T-cell (primary cell): ENCODE measurements around the gene PTCH1. TPM values are rescaled to one million over a fixed set of nuclear protein-coding genes. Genes with fewer than 3 reads are reported as not detected.

Experiments used
- ATAC-seq, 4 experiments: fragments of 200-7000 bp in 3 of 4; fragments of 150-1000 bp in 1 of 4; cut with Tn5 transposase; replicated peaks in 1 of 4; 1 replicate in 3 of 4; 2 replicates in 1 of 4; pipeline ENCODE4 v1.10.0; 2021; ENCODE audit warnings: moderate library complexity in 3 of 4, mild to moderate bottlenecking in 2 of 4, moderate number of reproducible peaks in 1 of 4
- CTCF ChIA-PET, 2 donors: fragments of 300-600 bp; sonication (Branson Sonifier 250); formaldehyde crosslinking; loops; one replicate each; lab custom pipeline; 2022; ENCODE audit warnings: antibody characterized with exemption in 2 of 2; lab: Charles Lee
- POLR2A ChIA-PET, 2 donors: fragments of 300-600 bp; sonication (Branson Sonifier 250); formaldehyde crosslinking; loops; one replicate each; lab custom pipeline; 2022; ENCODE audit warnings: antibody characterized with exemption in 2 of 2; lab: Charles Lee
- DNase-seq, 35 experiments: peaks; one replicate each; pipeline versions ENCODE4 v3.0.0 to v3.0.0-alpha.2; 2013 to 2023
- H3K27ac ChIP-seq: one replicate; pipeline ENCODE4 v1.5.1; 2013; ENCODE audit warnings: low read length
- H3K27me3 ChIP-seq, 2 experiments: replicated peaks in 1 of 2; 1 replicate in 1 of 2; 2 replicates in 1 of 2; pipeline versions ENCODE4 v1.6.1 to v1.7.0; 2013; ENCODE audit warnings: low read length in 1 of 2, mixed read lengths in 1 of 2; ENCODE audit not compliant: control insufficient read depth in 2 of 2, insufficient read depth in 2 of 2; ENCODE audit errors: extremely low read depth in 1 of 2
- H3K36me3 ChIP-seq, 2 donors: 1 replicate in 1 of 2; 2 replicates in 1 of 2; pipeline versions ENCODE4 v1.6.1 to v1.7.0; 2013; ENCODE audit warnings: low read length in 1 of 2; ENCODE audit not compliant: control insufficient read depth in 2 of 2, insufficient read depth in 1 of 2; ENCODE audit errors: extremely low read depth in 1 of 2
- H3K4me1 ChIP-seq, 2 experiments: 1 replicate in 1 of 2; 2 replicates in 1 of 2; pipeline versions ENCODE4 v1.6.1 to v1.7.0; 2013; ENCODE audit warnings: low read length in 2 of 2, mixed read lengths in 1 of 2; ENCODE audit not compliant: insufficient read depth in 2 of 2, control insufficient read depth in 1 of 2; ENCODE audit errors: extremely low read depth in 1 of 2
- H3K4me3 ChIP-seq, 2 donors: 1 replicate in 1 of 2; 2 replicates in 1 of 2; pipeline versions ENCODE4 v1.5.1 to v1.7.0; 2013; ENCODE audit warnings: mild to moderate bottlenecking in 2 of 2, low read length in 1 of 2, moderate library complexity in 1 of 2; ENCODE audit not compliant: control insufficient read depth in 1 of 2; ENCODE audit errors: extremely low read depth in 1 of 2
- H3K9me3 ChIP-seq: 2 replicates; pipeline ENCODE4 v1.7.0; 2013
- H3K27ac Mint-ChIP-seq, 2 donors: one replicate each; pipeline ENCODE4 v1.8.0; 2020 to 2021; ENCODE audit warnings: mild to moderate bottlenecking in 2 of 2, mixed read lengths in 2 of 2
- H3K27me3 Mint-ChIP-seq, 2 donors: one replicate each; pipeline ENCODE4 v1.8.0; 2021 to 2022; ENCODE audit warnings: mixed read lengths in 2 of 2
- H3K36me3 Mint-ChIP-seq: one replicate; pipeline ENCODE4 v1.8.0; 2021; ENCODE audit warnings: mixed read lengths
- H3K4me1 Mint-ChIP-seq, 3 donors: one replicate each; pipeline ENCODE4 v1.8.0; 2020 to 2022; ENCODE audit warnings: mixed read lengths in 3 of 3, mild to moderate bottlenecking in 1 of 3
- H3K4me3 Mint-ChIP-seq, 3 donors: one replicate each; pipeline ENCODE4 v1.8.0; 2020 to 2022; ENCODE audit warnings: mild to moderate bottlenecking in 3 of 3, mixed read lengths in 3 of 3, moderate library complexity in 3 of 3
- H3K9me3 Mint-ChIP-seq, 3 donors: one replicate each; pipeline ENCODE4 v1.8.0; 2020 to 2022; ENCODE audit warnings: mixed read lengths in 3 of 3
- WGBS: methylation state at CpG from one replicate; pipeline ENCODE4 v1.1.5; 2013; ENCODE audit warnings: missing lambda C conversion rate; ENCODE audit not compliant: insufficient coverage; 5-methylcytosine and 5-hydroxymethylcytosine counted together
- total RNA-seq, 35 experiments: library from RNA in 6 of 35; stranded (reverse) in 6 of 35; fragments of 120-200 nt in 1 of 35; gene quantifications; one replicate each; pipeline versions ENCODE4 v1.2.1 to v1.2.4 and lab custom pipeline; 2013 to 2026

Gene PTCH1
- total RNA-seq, 5 donors from 2014 or later (not counting 1 experiment from before 2014, with no cell fraction given): 23.4 to 35.5 (median 29.2) TPM

- 91% methylated on average over 19 of the region's 23 CpGs for WGBS
- Mint-ChIP-seq H3K4me3 (no peak overlapping the region), H3K36me3 (no peaks in the 10 kb centered on the region), H3K4me1 (no peaks in the 10 kb centered on the region), H3K9me3 (no peaks in the 10 kb centered on the region), H3K27ac (no peak overlapping the region), H3K27me3 (peaks cover 8 to 9% of the 10 kb centered on the region in 2 donors)
- no peaks in the 10 kb centered on the region for H3K9me3 ChIP-seq
- peaks cover 0 to 6% of the 10 kb centered on the region in 2 experiments for H3K27me3 ChIP-seq
- POLR2A ChIA-PET: no interaction called here
- DNase-seq (no peak), ATAC-seq (no peak)
- CTCF ChIA-PET: no interaction called here
- no peaks in the 10 kb centered on the region for H3K36me3 ChIP-seq
- H3K4me1 ChIP-seq: no peaks in the 10 kb centered on the region
- H3K27ac ChIP-seq: no peak overlapping the region
- H3K4me3 ChIP-seq: no peak overlapping the region
Observed at GRCh38 chr9:95411054-95411892, 105.5 kb downstream of the PTCH1 start.

GRCh38 chr9:95409650-95410426 lies 106.9 kb downstream of the PTCH1 start:
- WGBS: no CpG with 5 or more reads among the region's 6 CpGs

GRCh38 chr9:95407524-95407923 lies 109.2 kb downstream of the PTCH1 start:
- H3K36me3 ChIP-seq: no peaks in the 10 kb centered on the region
- H3K27ac ChIP-seq: no peak overlapping the region
- H3K4me3 ChIP-seq: no peak overlapping the region
- DNase-seq: no peak
- Mint-ChIP-seq H3K36me3 (no peaks in the 10 kb centered on the region), H3K27ac (no peak overlapping the region), H3K4me3 (no peak overlapping the region), H3K9me3 (peaks cover 0 to 5% (median 0%) of the 10 kb centered on the region in 3 donors), H3K4me1 (no peaks in the 10 kb centered on the region), H3K27me3 (peaks cover 2 to 3% of the 10 kb centered on the region in 2 donors)
- H3K9me3 ChIP-seq: no peaks in the 10 kb centered on the region
- CTCF ChIA-PET: no interaction called here
- POLR2A ChIA-PET: no interaction called here
- WGBS: 100% methylated on average over 1 of the region's 1 CpG
- peaks cover 3 to 6% of the 10 kb centered on the region in 2 experiments for H3K27me3 ChIP-seq
- ATAC-seq: no peak
- H3K4me1 ChIP-seq: no peaks in the 10 kb centered on the region

More at GRCh38 chr9:95409650-95410426, 106.9 kb downstream of the PTCH1 start:
- H3K4me1 ChIP-seq: no peaks in the 10 kb centered on the region
- ATAC-seq (no peak), DNase-seq (no peak)
- H3K9me3 ChIP-seq: no peaks in the 10 kb centered on the region
- H3K4me1 Mint-ChIP-seq: no peaks in the 10 kb centered on the region
- no peak overlapping the region for H3K4me3 ChIP-seq
- POLR2A ChIA-PET: no interaction called here
- no peaks in the 10 kb centered on the region for H3K36me3 Mint-ChIP-seq
- peaks cover 5 to 9% of the 10 kb centered on the region in 2 donors for H3K27me3 Mint-ChIP-seq
- no peak overlapping the region for H3K27ac Mint-ChIP-seq
- H3K4me3 Mint-ChIP-seq: no peak overlapping the region
- CTCF ChIA-PET: no interaction called here
- H3K36me3 ChIP-seq: no peaks in the 10 kb centered on the region
- no peak overlapping the region for H3K27ac ChIP-seq
- H3K9me3 Mint-ChIP-seq: no peaks in the 10 kb centered on the region
- peaks cover 3 to 6% of the 10 kb centered on the region in 2 experiments for H3K27me3 ChIP-seq

GRCh38 chr9:95406121-95406520 lies 110.7 kb downstream of the PTCH1 start:
- POLR2A ChIA-PET: no interaction called here
- H3K9me3 Mint-ChIP-seq: peaks cover 0 to 6% (median 0%) of the 10 kb centered on the region in 3 donors
- H3K27ac ChIP-seq: no peak overlapping the region
- peaks cover 3% of the 10 kb centered on the region in 2 donors for H3K27me3 Mint-ChIP-seq
- H3K27ac Mint-ChIP-seq: no peak overlapping the region
- no peak overlapping the region for H3K4me3 Mint-ChIP-seq
- no peaks in the 10 kb centered on the region for H3K36me3 Mint-ChIP-seq
- CTCF ChIA-PET: no interaction called here
- H3K27me3 ChIP-seq: peaks cover 0 to 3% of the 10 kb centered on the region in 2 experiments
- DNase-seq (no peak), ATAC-seq (no peak)
- H3K9me3 ChIP-seq: no peaks in the 10 kb centered on the region
- H3K4me3 ChIP-seq: no peak overlapping the region
- H3K36me3 ChIP-seq: no peaks in the 10 kb centered on the region
- H3K4me1 ChIP-seq: no peaks in the 10 kb centered on the region
- WGBS: no CpG with 5 or more reads among the region's 2 CpGs
- H3K4me1 Mint-ChIP-seq: no peaks in the 10 kb centered on the region

- H3K27me3 Mint-ChIP-seq: peaks cover 3 to 14% of the 10 kb centered on the region in 2 donors
- no peak overlapping the region for H3K4me3 Mint-ChIP-seq
- H3K36me3 ChIP-seq: no peaks in the 10 kb centered on the region
- no peak overlapping the region for H3K4me3 ChIP-seq
- ChIA-PET CTCF (no interaction called here), POLR2A (no interaction called here)
- no peaks in the 10 kb centered on the region for H3K4me1 Mint-ChIP-seq
- no peaks in the 10 kb centered on the region for H3K4me1 ChIP-seq
- no peaks in the 10 kb centered on the region for H3K36me3 Mint-ChIP-seq
- no peak for ATAC-seq
- peaks cover 2% of the 10 kb centered on the region for H3K9me3 ChIP-seq
- 67% methylated on average over 3 of the region's 4 CpGs for WGBS
- no peak overlapping the region for H3K27ac ChIP-seq
- no peak for DNase-seq
- H3K27me3 ChIP-seq: peaks cover 0 to 6% of the 10 kb centered on the region in 2 experiments
- peaks cover 0 to 25% (median 6%) of the 10 kb centered on the region in 3 donors for H3K9me3 Mint-ChIP-seq
- no peak overlapping the region for H3K27ac Mint-ChIP-seq
Observed at GRCh38 chr9:95399261-95399660, 117.5 kb downstream of the PTCH1 start.
